ENCODE measurements around the gene FGD2.

The FGD2 gene

DNA sequence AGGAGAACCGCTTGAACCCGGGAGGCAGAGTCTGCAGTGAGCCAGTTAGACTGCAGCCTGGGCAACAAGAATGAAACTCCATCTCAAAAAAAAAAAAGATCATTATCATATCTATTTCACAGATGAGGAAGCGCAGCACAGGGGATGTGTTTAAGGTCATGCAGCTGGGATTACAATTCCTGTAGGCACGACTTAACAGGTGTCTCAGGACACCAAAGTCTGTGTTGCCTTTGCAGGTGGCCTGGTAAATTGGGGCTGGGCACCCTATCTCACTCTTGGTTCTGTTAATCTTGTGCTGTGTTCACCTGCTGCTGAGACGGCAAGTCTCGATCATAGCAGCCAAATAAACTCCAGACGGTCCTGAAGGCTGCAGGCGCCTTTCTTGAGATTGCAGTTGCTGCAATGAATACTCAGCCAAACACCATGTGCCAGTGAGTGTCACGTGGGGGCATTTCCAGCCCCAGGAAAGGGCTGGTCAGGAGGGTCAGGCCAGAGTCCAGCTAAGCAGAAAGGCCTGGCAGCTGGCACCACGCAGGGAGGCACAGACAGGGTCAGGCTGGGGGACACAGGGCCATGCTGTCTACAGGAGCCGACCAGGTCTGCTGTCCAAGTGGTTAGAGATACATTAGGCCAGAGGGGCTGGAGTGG lies 55.8 kb downstream of the FGD2 start:
- no peak for DNase-seq

DNA sequence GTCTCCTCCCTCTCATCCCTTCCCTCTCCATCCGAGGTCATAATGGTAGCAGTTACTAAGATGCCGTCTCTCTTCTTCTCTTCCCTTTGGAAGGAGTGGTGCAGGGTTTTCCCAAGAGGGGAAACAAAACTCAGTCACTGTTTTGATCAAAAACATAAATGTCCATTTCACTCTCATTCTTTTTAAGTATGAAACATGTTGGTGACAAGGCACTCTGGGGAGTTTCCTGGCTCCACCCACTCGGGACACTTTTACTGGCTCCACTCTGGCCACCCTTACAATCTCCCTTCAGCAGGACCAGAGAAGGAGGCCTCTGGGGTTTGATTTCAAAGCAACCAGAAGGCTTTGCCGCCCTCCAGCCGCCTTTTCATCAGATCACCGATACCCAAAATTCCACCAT lies 57.0 kb downstream of the FGD2 start:
- DNase-seq: no peak

DNA sequence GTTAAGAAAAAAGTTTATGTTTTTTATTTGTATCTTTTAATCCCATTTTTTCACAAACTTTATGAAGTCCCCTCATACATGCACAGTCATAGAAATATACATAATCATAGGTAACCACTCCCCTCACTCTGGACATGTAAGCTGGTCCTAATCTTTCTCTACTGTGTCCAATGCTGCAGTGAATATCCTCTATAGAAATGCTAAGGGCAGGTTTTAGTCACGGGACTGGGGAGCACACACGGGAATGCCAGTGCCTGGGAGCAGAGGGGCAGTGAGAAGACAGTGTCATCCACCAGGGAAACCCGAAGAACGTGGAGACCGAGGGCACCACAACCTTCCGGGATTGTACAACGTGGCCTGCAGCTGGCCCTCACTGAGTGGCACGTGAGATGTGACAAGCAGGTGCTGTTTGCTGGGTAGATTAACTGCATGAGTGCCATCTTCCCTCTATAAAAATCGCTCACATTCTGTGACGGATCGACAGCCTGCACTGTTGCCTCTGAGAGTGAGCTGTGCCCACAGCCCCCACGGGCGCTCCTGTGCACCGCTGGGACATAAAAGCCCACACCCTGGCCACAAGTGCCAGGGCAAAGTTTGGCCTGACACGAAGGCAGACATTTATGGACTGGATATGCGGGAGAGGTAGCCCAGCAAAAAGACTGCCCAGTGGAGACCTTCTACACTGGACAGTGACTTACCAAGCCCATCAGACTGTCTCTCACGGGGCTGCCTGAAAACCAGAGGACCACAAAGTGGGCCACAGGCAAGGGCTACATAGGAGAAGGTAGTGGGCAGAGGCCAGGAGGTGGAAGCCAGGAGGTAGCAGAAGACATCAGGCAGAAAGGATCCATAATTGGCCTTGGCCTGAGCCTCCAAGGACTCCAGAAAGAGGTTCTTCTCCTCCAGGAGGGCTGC lies 63.2 kb downstream of the FGD2 start:
- no peak for DNase-seq

DNA sequence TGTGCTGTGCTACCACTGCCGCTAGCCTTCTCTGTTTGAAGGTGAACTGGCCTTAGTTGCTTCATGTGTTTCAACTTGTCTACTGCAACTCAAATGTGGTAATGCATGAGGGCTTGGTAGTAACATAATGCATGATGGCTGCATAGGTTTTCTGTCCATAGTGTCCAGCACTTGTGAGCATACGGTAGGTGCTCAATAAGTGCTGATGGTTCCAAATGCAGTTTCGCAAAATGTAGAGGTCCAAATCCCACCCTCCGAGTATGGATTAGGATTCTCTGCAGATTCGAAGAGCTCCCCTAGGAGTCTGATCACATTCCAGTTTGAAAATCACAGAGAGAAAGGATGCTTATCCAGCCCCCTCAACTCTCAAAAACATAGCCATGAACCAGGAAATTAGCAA lies 64.2 kb downstream of the FGD2 start:
- DNase-seq: no peak

DNA sequence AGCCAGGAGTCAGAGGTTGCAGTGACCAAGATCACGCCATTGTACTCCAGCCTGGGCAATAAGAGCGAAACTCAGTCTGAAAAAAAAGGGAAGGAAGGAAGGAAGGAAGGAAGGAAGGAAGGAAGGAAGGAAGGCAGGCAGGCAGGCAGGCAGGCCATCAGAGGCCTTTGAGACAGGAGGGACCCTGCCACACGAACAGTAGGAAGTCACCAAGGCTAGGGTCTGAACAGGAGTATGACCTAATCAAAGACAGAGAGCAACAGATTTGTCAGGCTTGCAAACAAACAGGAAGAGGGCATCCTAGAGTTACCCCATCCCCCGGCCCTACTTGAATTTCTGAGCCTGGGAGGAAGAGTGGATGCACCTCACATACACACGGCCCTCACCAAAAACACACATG lies 67.1 kb downstream of the FGD2 start:
- peak; percentile 33 for DNase-seq

DNA sequence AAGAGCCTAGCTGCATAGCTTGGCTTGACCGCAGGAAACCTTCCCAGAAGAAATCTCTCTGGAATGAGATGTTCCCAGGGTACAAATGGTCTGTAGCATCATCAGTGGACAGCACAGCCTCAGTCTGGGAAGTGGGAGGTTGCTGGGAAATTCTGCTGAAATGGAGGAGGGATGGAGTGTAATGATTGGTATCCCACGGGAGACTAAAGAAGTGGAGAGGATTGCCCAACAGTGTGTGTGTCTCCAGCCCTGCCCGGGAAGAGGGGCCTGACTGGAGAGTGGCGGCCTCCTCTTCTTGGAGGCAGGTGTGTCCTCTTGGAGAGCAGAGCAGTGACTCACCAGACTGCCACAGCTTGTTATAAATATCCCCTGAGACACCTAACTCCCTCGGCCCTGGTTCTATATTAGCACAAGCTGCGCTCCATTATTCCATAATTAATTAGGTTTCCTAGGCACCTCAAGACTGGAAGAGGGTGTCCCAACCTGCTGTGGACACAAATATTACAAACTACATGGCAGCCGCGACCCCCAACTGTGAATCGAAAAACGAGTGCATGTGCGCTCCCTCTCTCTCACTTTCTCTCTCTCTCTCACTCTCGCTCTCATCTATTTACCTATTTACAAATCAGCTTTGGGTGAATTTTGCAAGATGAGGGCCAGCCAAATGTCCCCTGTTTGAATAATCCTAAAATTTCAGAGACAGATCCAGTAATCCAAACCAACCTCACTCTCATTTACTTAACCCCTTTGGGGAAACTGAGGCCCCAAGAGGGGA lies 68.8 kb downstream of the FGD2 start:
- DNase-seq: no peak

DNA sequence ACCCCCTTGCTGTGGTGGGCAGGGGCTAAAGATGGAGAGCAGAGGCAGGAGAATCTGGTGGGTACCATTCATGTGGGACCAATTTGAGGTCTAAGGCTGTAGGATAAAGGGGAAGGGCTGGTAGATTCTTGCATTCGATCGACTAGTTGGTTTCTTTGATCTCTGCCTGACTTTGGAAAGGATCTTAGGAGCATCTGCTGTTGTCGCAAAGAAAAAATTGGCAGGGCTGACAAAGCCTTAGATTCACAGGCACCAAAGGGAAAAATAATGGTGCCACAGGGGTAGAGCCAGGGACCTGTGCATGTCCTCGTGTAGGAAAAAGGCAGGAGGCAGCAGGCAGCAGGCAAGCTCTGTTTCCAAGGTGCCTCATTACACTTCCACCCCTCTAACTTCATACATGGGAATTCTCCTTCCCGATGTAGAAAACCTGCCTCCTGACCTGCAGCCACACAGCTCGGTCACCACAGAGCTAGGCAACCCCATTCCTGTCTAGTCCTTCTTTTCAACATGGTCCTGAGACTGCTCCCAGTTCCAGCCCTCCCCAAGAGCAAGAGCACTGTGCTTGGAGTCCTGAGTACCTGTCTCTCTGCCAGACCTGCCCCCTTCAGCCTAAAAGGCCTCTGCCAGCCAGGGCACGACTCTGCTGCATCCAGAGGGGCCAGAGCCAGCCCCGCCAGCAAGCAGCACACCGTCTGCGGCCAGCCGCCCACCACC lies 71.9 kb downstream of the FGD2 start:
- DNase-seq: no peak

DNA sequence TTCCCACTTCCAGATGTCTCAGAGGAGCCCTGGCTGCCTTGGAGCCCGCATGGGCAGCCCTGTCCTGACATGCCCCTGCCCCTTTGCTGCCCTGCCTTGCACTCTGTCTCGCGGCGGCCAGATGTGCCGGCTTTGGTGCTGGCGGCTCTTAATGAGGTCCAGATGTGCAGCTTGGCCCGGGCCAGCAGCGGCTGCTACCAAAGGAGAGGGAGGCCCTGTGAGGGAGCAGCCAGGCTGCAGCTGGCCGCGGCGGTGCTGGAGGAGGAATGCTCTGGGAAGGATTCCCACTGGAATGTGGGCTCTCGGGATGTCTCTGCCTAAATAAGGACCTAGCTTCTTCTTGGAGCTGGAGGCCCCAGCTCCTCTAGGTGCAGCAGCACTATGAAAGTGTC lies 72.4 kb downstream of the FGD2 start:
- no peak for DNase-seq

Data from activated CD4-positive, alpha-beta T cell treated with anti-CD3 and anti-CD28 coated beads, Interleukin-10, Interleukin-2, amounts not matched to agents 100 ng/mL and 50 ng/mL, durations not matched to agents 16 hours and 8 hours (primary cell).